Right ventricle myocardium inferior (tissue), 1 donor: ENCODE measurements around the gene CEACAM3. TPM values are rescaled to one million over a fixed set of nuclear protein-coding genes. Genes with fewer than 3 reads are reported as not detected.
"Not testable (repeated sequence)": the region's sequence is repeated elsewhere in the genome, so short reads cannot be mapped to it uniquely, and the experiment has no call there.

Experiments
- ATAC-seq: fragments of 200-7000 bp; cut with Tn5 transposase; one replicate; pipeline ENCODE4 v1.9.1; 2020; ENCODE audit warnings: mild to moderate bottlenecking, moderate library complexity
- DNase-seq: peaks from one replicate; pipeline ENCODE4 v3.0.0; 2021; ENCODE audit errors: missing footprints
- intact Hi-C: fragments of 100-400 bp; cut with DNase I; formaldehyde crosslinking; loops from one replicate; pipeline ENCODE4 v1.11.0; 2022
- long read RNA-seq: library from polyadenylated mRNA; unstranded; transcript quantifications from one replicate; pipeline ENCODE4 v2.0.0, GENCODE V29; 2021
- total RNA-seq: library from RNA; stranded (reverse); fragmentation: NEBNext Ultra II Directional; extraction: Animal tissue kit (Norgen Biotek cat#: 25700); gene quantifications from one replicate; pipeline ENCODE4 v1.2.1, GENCODE V29; 2021
- donor health status: DM: no; HTN: yes; CAD: no; lungs with severe emphysema.

CEACAM3 gene
- 0.32 TPM for total RNA-seq
- long read RNA-seq = 0 reads

GRCh38 chr19:41796362-41796761 lies at the start of gene CEACAM3:
Gene CEACAM3, plus strand, starts transcription at chr19:41796587. Its CDS starts 91 bp downstream, at chr19:41796678.
- intact Hi-C loops = no loop called here
- DNase-seq (no peak), ATAC-seq (peak; percentile 54)

DNA sequence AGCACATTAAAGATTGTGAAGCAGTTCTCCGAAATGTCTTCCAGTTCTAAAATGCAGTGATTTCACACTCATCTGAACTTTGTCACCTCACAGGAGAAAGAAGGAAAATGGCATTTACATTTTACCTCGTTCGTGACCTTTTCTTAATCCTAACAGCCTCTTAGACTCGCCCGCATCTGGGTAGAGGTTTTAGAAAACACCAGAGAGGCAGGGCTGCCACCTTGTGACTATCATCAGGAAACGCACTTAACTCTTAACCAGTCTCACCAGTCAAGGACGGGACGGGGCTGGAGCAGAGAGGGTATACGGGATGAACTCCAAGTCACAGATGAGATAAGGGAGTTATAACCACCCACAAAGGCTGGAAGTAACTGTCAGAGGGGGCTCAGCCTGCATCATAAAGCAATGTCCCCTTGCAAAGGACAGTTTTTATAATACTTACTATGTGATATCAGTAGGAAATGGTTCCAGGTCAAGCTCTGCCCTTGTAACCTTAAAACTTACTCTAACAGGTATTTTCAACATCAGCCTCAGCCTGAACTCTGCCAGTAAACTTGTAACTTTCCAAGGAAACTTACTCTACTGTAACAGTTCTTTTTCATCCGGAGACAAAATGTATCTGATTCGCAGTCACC lies 49.7 kb upstream of the CEACAM3 start:
- intact Hi-C loops = loop anchor here (5.0 kb wide), 1 partner anchor 104 kb away; no protein-coding TSS in a partner anchor
- ATAC-seq (no peak), DNase-seq (peak; percentile 79)

GRCh38 chr19:41748012-41748411 lies 48.4 kb upstream of the CEACAM3 start:
- intact Hi-C loops = loop anchor here (5.0 kb wide), 1 partner anchor 106 kb away; no protein-coding TSS in a partner anchor

DNA sequence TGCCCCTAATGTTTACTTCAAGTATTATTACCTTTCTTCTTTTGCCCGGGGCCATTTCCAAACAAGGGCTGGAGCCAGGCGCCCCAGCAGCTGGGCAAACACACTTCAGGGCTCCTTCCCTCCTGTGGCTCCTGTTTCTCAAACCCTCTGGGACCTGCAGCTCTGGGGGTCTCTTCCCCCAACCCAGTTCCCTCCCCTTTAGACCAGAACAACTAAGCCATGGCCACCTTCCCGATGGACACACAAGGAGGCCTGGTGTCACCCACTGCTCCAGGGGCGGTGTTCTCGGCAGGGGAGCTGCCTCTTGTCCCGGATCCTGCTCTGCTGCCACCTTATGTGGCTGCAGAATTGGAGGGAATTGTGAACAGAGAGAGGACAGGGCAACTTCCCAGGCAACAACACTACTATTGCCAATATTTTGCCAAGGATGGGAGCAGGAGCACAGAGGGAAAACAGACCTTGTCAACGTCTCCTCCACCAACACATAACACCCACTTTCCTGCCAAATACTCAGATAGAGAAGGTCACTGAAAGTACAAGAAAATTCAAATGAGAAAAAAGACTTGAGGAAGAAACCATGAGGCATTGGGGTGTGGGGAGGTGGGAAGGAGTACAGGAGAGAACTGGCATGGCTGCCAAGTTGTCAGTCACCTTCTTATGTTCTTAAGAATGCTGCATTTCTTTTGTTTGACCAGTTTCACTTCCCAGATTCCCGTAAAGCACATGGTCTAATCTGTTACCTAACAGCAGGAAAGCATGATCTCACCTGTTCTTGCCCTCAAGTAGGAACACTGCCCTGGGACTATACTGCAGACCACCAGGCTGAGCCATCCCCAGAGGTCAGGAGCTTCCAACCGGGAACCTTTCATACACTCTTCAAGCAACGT lies 45.9 kb upstream of the CEACAM3 start:
- intact Hi-C loops, DNase-seq: not testable (repeated sequence)
- ATAC-seq = peak; percentile 56

More at GRCh38 chr19:41748012-41748411, 48.4 kb upstream of the CEACAM3 start:
- DNase-seq (no peak), ATAC-seq (no peak)

GRCh38 chr19:41753159-41753558 lies 43.2 kb upstream of the CEACAM3 start:
- intact Hi-C loops = no loop called here
- no peak for ATAC-seq
- DNase-seq = peak; percentile 88

GRCh38 chr19:41753936-41754529 lies 42.4 kb upstream of the CEACAM3 start:
- ATAC-seq (no peak), DNase-seq (no peak)
- intact Hi-C loops = no loop called here

DNA sequence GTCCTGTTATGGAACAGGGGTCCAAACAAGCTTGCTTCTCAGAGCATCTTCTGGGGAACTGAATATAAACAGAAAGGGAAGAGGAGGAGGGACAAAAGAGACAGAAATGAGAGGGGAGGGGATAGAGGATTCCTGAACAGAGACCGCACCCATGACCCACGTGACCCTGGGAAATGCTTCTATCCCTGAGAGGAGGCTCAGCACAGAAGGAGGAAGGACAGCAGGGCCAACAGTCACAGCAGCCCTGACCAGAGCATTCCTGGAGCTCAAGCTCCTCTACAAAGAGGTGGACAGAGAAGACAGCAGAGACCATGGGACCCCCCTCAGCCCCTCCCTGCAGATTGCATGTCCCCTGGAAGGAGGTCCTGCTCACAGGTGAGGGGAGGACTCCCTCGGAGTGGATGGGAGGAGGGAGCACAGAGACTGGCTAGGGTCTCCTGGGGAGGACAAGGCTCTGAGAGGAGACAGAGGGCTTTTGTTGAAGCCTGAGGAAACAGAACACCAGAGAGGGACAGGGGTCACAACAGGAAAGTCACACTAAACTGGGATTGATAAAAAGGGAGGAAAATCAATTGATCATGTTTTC lies 41.0 kb upstream of the CEACAM3 start, which contains the start of gene CEACAM6:
Gene CEACAM6, plus strand, starts transcription at position 203 of the 586 bp plus-strand sequence. Its CDS starts 109 bp downstream, at position 312.
- DNase-seq (no peak), ATAC-seq (no peak)
- intact Hi-C loops = no loop called here

DNA sequence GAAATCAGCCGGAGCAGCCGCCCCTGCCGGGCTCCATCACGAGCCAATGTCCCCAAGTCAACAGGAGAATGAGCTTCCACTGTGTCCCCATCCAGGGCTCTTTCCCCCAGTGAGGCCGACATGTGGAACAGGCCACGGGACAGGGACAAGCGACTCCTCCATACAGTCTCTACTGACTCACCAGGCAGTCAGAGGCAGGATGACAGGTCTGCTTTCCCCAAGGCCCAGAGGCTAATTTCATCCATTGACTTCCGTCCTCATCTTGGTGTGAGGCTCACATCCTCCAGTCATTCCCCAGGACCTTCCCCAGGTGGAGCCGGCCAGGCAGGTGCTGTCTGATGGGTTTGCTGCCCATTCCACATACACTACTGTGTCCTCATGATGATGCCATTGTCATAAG lies 37.5 kb upstream of the CEACAM3 start:
- intact Hi-C loops = no loop called here
- DNase-seq (no peak), ATAC-seq (no peak)

GRCh38 chr19:41767115-41767514 lies 29.3 kb upstream of the CEACAM3 start:
- intact Hi-C loops = no loop called here
- DNase-seq (no peak), ATAC-seq (no peak)

DNA sequence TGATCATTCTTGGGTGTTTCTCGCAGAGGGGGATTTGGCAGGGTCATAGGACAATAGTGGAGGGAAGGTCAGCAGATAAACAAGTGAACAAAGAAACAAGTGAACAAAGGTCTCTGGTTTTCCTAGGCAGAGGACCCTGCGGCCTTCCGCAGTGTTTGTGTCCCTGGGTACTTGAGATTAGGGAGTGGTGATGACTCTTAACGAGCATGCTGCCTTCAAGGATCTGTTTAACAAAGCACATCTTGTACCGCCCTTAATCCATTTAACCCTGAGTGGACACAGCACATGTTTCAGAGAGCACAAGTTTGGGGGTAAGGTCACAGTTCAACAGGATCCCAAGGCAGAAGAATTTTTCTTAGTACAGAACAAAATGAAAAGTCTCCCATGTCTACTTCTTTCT lies 28.3 kb upstream of the CEACAM3 start:
- ATAC-seq, DNase-seq, intact Hi-C loops: not testable (repeated sequence)

- ATAC-seq = no peak
- intact Hi-C loops = no loop called here
Measured at GRCh38 chr19:41769608-41770007, 26.8 kb upstream of the CEACAM3 start.

GRCh38 chr19:41771410-41771809 lies 25.0 kb upstream of the CEACAM3 start:
- DNase-seq = no peak
- no peak for ATAC-seq
- intact Hi-C loops = no loop called here

More at GRCh38 chr19:41769608-41770007, 26.8 kb upstream of the CEACAM3 start:
- DNase-seq = no peak

DNA sequence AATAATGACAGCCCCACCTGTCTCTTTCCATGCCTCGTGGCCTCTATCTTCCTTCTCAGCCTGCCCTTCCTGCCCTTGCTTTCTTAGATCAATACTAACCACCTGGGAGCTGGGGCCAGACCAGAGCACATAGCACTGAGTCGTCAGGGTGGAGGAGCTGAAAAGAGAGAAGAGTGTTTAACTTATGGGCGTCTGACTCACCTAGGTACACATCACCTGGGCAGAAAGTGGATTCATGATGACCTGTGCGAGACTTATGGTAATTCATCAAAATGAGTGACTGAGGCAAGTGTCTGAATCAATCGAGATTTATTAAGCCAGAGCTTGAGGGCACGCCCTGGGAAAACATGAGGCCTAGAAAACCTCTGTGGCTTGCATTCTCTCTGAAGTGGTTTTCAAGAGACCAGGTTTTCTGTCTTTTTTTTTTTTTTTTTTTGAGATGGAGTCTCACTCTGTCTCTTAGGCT lies 21.8 kb upstream of the CEACAM3 start:
- no peak for ATAC-seq
- intact Hi-C loops = no loop called here
- no peak for DNase-seq

DNA sequence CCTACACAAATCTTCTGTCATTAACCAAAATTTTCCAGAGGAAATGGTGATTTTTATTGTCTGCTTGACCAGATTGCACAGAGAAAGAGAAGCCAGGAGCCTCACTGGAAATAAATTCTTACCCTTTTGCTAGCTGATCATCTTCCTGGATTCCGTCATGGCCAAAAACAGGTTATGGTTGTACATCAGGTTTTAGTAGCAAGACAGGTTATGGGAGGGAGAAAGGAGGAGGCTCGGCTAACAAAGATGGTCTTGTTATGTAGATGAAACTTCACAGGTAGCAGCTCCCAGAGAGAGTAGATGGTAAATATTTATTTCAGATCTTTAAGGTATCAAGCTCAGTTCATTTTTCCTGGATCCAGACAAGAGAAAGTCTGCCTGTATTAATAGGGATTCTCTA lies 19.7 kb upstream of the CEACAM3 start:
- intact Hi-C loops = no loop called here
- ATAC-seq = no peak
- no peak for DNase-seq

GRCh38 chr19:41783612-41784011 lies 12.8 kb upstream of the CEACAM3 start:
- intact Hi-C loops = no loop called here
- ATAC-seq = no peak
- no peak for DNase-seq

DNA sequence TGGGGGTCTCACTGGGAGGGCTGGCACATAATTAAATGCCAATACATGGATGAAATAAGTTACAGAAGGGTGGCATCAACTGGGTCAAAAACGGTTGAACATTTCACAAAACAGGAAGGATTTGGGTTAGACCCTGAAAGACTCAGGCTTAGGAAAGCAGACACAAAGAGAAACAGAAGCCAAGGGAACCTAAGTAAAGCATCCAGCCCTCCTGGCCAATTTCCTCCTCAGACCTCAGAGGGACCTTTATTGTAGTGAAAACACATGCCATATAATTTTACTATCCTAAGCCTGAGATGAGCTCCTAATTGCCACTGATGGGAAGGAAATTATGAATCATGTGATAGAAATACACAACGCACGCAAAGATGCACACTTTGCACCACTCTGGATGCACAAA lies 12.1 kb upstream of the CEACAM3 start:
- no peak for ATAC-seq
- intact Hi-C loops = no loop called here
- no peak for DNase-seq

GRCh38 chr19:41784743-41785142 lies 11.6 kb upstream of the CEACAM3 start:
- DNase-seq = no peak
- ATAC-seq = no peak
- intact Hi-C loops = no loop called here

GRCh38 chr19:41785653-41786052 lies 10.7 kb upstream of the CEACAM3 start:
- no peak for ATAC-seq

GRCh38 chr19:41787055-41787454 lies 9.3 kb upstream of the CEACAM3 start:
- ATAC-seq (no peak), DNase-seq (no peak)
- intact Hi-C loops = no loop called here

More at GRCh38 chr19:41785653-41786052, 10.7 kb upstream of the CEACAM3 start:
- intact Hi-C loops = no loop called here
- DNase-seq = no peak
